Common myeloid progenitor, CD34-positive (primary cell): Measurements from ENCODE around the gene DNASE1L3.
"Not testable (repeated sequence)": the region's sequence is repeated elsewhere in the genome, so short reads cannot be mapped to it uniquely, and the experiment has no call there.

ENCODE experiments used
- CTCF ChIA-PET: fragments of 350-600 bp; sonication (Branson Sonifier 250); formaldehyde crosslinking; loops from one replicate; lab custom pipeline; 2021; ENCODE audit warnings: antibody characterized with exemption; lab: Charles Lee
- POLR2A ChIA-PET: fragments of 350-600 bp; sonication (Branson Sonifier 250); formaldehyde crosslinking; loops from one replicate; lab custom pipeline; 2021; ENCODE audit warnings: antibody characterized with exemption; lab: Charles Lee
- DNase-seq, 3 donors: peaks; one replicate each; pipeline versions ENCODE4 v3.0.0 to v3.0.0-alpha.2; 2013
- H3K27ac ChIP-seq, 2 experiments: 1 replicate in 1 of 2; 2 replicates in 1 of 2; pipeline ENCODE4 v1.7.0; 2013; ENCODE audit warnings: inconsistent platforms in 2 of 2, low read length in 2 of 2, mild to moderate bottlenecking in 2 of 2, low read depth in 1 of 2, moderate library complexity in 1 of 2; ENCODE audit not compliant: severe bottlenecking in 2 of 2, insufficient read depth in 1 of 2, poor library complexity in 1 of 2
- H3K27me3 ChIP-seq, 5 experiments: replicated peaks in 2 of 5; 1 replicate in 3 of 5; 2 replicates in 2 of 5; pipeline versions ENCODE4 v1.6.1 to v1.7.0; 2013; ENCODE audit warnings: low read length in 4 of 5, mild to moderate bottlenecking in 2 of 5, moderate library complexity in 2 of 5, inconsistent platforms in 1 of 5; ENCODE audit not compliant: insufficient read depth in 5 of 5, control insufficient read depth in 4 of 5
- H3K36me3 ChIP-seq, 4 experiments: 1 replicate in 2 of 4; 2 replicates in 2 of 4; pipeline versions ENCODE4 v1.6.1 to v1.7.0; 2013; ENCODE audit warnings: low read length in 3 of 4, control low read depth in 1 of 4, mild to moderate bottlenecking in 1 of 4; ENCODE audit not compliant: control insufficient read depth in 4 of 4, insufficient read depth in 4 of 4
- H3K4me1 ChIP-seq, 4 experiments: 1 replicate in 3 of 4; 2 replicates in 1 of 4; pipeline versions ENCODE4 v1.6.1 to v1.7.1; 2013; ENCODE audit warnings: low read length in 3 of 4, mild to moderate bottlenecking in 3 of 4, control low read depth in 1 of 4, inconsistent platforms in 1 of 4, moderate library complexity in 1 of 4; ENCODE audit not compliant: control insufficient read depth in 4 of 4, insufficient read depth in 4 of 4; ENCODE audit errors: control extremely low read depth in 1 of 4
- H3K4me3 ChIP-seq, 7 experiments: 1 replicate in 4 of 7; 2 replicates in 3 of 7; pipeline versions ENCODE4 v1.5.1 to v1.7.0; 2013; ENCODE audit warnings: mild to moderate bottlenecking in 7 of 7, low read length in 6 of 7, moderate library complexity in 6 of 7, inconsistent platforms in 2 of 7, low read depth in 2 of 7, control low read depth in 1 of 7; ENCODE audit not compliant: insufficient read depth in 4 of 7, control insufficient read depth in 1 of 7; ENCODE audit errors: extremely low read depth in 1 of 7
- H3K9me3 ChIP-seq, 5 experiments: 1 replicate in 4 of 5; 2 replicates in 1 of 5; pipeline versions ENCODE4 v1.6.1 to v1.7.1; 2013; ENCODE audit warnings: low read length in 4 of 5, mild to moderate bottlenecking in 2 of 5, inconsistent platforms in 1 of 5, low read depth in 1 of 5, moderate library complexity in 1 of 5; ENCODE audit not compliant: control insufficient read depth in 4 of 5, insufficient read depth in 2 of 5; ENCODE audit errors: control extremely low read depth in 1 of 5
- WGBS: methylation state at CpG from one replicate; pipeline ENCODE4 v1.1.5; 2013; ENCODE audit not compliant: insufficient coverage; 5-methylcytosine and 5-hydroxymethylcytosine counted together

Gene DNASE1L3

GRCh38 chr3:58251631-58252035 lies 40.9 kb upstream of the DNASE1L3 start:
- WGBS = 80% methylated on average over 1 of the region's 3 CpGs
- Histone ChIP-seq H3K4me1 (no peaks in the 10 kb centered on the region), H3K36me3 (no peaks in the 10 kb centered on the region), H3K27me3 (no peaks in the 10 kb centered on the region), H3K4me3 (no peak overlapping the region), H3K27ac (no peak overlapping the region), H3K9me3 (no peaks in the 10 kb centered on the region)
- POLR2A ChIA-PET = no interaction called here
- DNase-seq = no peak
- CTCF ChIA-PET = interaction anchor here (0.6 kb wide), 2 partner anchors 11 to 1577 kb away, joined by 3 read pairs; no protein-coding TSS in a partner anchor

- Histone ChIP-seq H3K4me1 (no peaks in the 10 kb centered on the region), H3K9me3 (no peaks in the 10 kb centered on the region), H3K27ac (no peak overlapping the region), H3K36me3 (no peaks in the 10 kb centered on the region), H3K4me3 (no peak overlapping the region), H3K27me3 (no peaks in the 10 kb centered on the region)
- WGBS = 96% methylated on average over 6 of the region's 8 CpGs
- DNase-seq = no peak
- ChIA-PET POLR2A (interaction anchor here (0.7 kb wide), 1 partner anchor 27 kb away, joined by 3 read pairs; no protein-coding TSS in a partner anchor), CTCF (interaction anchor here (1.0 to 1.9 kb wide), 4 partner anchors 10 to 56 kb away, joined by 4 to 7 read pairs (median 4); partner anchors contain the start of genes HTD2 and RPP14)
Observed at GRCh38 chr3:58250093-58250707, 39.4 kb upstream of the DNASE1L3 start.

- Histone ChIP-seq H3K4me1 (no peaks in the 10 kb centered on the region), H3K9me3 (no peaks in the 10 kb centered on the region), H3K27me3 (no peaks in the 10 kb centered on the region), H3K27ac (no peak overlapping the region), H3K36me3 (no peaks in the 10 kb centered on the region), H3K4me3 (no peak overlapping the region)
- ChIA-PET CTCF (interaction anchor here (1.0 to 1.9 kb wide), 4 partner anchors 32 to 62 kb away, joined by 3 to 7 read pairs (median 4); partner anchors contain the start of genes HTD2 and RPP14), POLR2A (no interaction called here)
- no peak for DNase-seq
- WGBS = 95% methylated on average over 6 of the region's 7 CpGs
Observed at GRCh38 chr3:58249358-58250092, 38.8 kb upstream of the DNASE1L3 start.

- H3K9me3 ChIP-seq = no peaks in the 10 kb centered on the region
- H3K27me3 ChIP-seq = no peaks in the 10 kb centered on the region
- no peak for DNase-seq
- 86% methylated on average over 4 of the region's 8 CpGs for WGBS
- H3K36me3 ChIP-seq = no peaks in the 10 kb centered on the region
- H3K4me1 ChIP-seq = no peaks in the 10 kb centered on the region
- POLR2A ChIA-PET = no interaction called here
- H3K4me3 ChIP-seq = no peak overlapping the region
- H3K27ac ChIP-seq = no peak overlapping the region
- CTCF ChIA-PET = no interaction called here
Observed at GRCh38 chr3:58246148-58247047, 35.6 kb upstream of the DNASE1L3 start.

GRCh38 chr3:58243976-58244585 lies 33.3 kb upstream of the DNASE1L3 start:
- Histone ChIP-seq H3K4me1 (no peaks in the 10 kb centered on the region), H3K27me3 (no peaks in the 10 kb centered on the region), H3K4me3 (no peak overlapping the region), H3K9me3 (no peaks in the 10 kb centered on the region), H3K36me3 (no peaks in the 10 kb centered on the region), H3K27ac (no peak overlapping the region)
- POLR2A ChIA-PET = no interaction called here
- 100% methylated on average over 5 of the region's 6 CpGs for WGBS
- no peak for DNase-seq
- CTCF ChIA-PET = no interaction called here

- CTCF ChIA-PET = not testable (repeated sequence)
- POLR2A ChIA-PET = interaction anchor here (0.6 kb wide), 1 partner anchor 12 kb away, joined by 5 read pairs; no protein-coding TSS in a partner anchor
Observed at GRCh38 chr3:58242860-58243259, 32.1 kb upstream of the DNASE1L3 start.

More at GRCh38 chr3:58242860-58243259, 32.1 kb upstream of the DNASE1L3 start:
- not testable (repeated sequence) for H3K27ac ChIP-seq, H3K9me3 ChIP-seq, H3K27me3 ChIP-seq, H3K36me3 ChIP-seq, DNase-seq, H3K4me1 ChIP-seq, H3K4me3 ChIP-seq
- 100% methylated on average over 1 of the region's 4 CpGs for WGBS
